NB4 (cell line): ENCODE results near the gene CCM2.

Experiments used
- DNase-seq: peaks from one replicate; pipeline ENCODE4 v3.0.0; 2010; ENCODE audit warnings: low read depth
- H3K4me3 ChIP-seq: one replicate; pipeline ENCODE4 v1.5.1; 2011; ENCODE audit warnings: mild to moderate bottlenecking, low read depth, low read length, moderate library complexity
- MYC ChIP-seq: IDR thresholded peaks from 2 replicates; pipeline ENCODE4 v1.6.1; 2011; ENCODE audit warnings: low read depth, low read length
- POLR2A ChIP-seq: IDR thresholded peaks from 2 replicates; pipeline ENCODE4 v1.6.1; 2011; ENCODE audit warnings: mild to moderate bottlenecking; ENCODE audit not compliant: insufficient read length; ENCODE audit errors: extremely low read depth
- TF ChIP-seq, protein P1 (sequence below): IDR thresholded peaks from 2 replicates; pipeline ENCODE4 v1.6.1; 2011; ENCODE audit warnings: low read depth, low read length
- TF ChIP-seq, protein P2 (sequence below): IDR thresholded peaks from one replicate; pipeline ENCODE4 v1.5.1; 2012; ENCODE audit warnings: low read depth, low read length

The CCM2 gene

DNA sequence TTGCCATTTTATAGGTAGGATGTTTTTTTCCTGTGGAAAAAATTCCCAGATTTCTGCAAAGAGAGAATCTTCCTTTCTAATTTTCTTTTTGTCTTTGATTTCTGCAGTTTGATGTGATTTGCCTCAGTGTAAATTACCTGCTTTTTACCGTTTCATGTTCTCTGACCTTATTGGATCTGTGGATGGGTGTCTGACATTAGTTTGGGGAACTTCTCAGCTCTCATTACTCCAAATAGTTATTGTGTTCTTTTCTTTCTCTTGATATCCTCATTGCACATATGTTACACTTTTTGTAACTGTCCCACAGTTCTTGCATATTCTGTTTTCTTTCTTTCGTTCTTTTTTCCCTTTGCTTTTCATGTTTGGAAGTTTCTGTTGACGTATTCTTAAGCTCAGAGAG is 60.3 kb downstream of the CCM2 start:
- TF ChIP-seq POLR2A: no peak
- TF ChIP-seq, protein P1, sequence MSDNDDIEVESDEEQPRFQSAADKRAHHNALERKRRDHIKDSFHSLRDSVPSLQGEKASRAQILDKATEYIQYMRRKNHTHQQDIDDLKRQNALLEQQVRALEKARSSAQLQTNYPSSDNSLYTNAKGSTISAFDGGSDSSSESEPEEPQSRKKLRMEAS: no peak
- no peak for TF ChIP-seq MYC
- TF ChIP-seq, protein P2, sequence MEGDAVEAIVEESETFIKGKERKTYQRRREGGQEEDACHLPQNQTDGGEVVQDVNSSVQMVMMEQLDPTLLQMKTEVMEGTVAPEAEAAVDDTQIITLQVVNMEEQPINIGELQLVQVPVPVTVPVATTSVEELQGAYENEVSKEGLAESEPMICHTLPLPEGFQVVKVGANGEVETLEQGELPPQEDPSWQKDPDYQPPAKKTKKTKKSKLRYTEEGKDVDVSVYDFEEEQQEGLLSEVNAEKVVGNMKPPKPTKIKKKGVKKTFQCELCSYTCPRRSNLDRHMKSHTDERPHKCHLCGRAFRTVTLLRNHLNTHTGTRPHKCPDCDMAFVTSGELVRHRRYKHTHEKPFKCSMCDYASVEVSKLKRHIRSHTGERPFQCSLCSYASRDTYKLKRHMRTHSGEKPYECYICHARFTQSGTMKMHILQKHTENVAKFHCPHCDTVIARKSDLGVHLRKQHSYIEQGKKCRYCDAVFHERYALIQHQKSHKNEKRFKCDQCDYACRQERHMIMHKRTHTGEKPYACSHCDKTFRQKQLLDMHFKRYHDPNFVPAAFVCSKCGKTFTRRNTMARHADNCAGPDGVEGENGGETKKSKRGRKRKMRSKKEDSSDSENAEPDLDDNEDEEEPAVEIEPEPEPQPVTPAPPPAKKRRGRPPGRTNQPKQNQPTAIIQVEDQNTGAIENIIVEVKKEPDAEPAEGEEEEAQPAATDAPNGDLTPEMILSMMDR: no peak
- DNase-seq: no peak
- H3K4me3 ChIP-seq: no peak overlapping the region

DNA sequence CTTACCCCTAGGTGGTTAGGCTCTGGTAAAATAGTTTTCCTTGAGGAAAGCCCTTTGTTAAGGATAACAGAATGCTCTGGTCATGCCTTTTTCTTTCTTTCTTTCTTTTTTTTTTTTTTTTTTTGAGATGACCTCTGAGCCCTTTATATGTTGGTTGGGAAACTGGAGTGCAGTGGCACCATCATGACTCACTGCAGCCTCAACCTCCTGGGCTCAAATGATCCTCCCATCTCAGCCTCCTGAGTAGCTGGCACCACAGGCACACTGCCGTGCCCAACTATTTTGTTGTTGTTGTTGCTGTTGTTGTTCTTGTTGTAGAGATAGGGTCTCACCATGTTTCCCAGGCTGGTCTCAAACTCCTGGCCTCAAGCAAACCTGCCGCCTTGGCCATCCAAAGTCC is 61.4 kb downstream of the CCM2 start:
- TF ChIP-seq, protein P1: no peak
- TF ChIP-seq, protein P2: no peak
- no peak for TF ChIP-seq MYC
- TF ChIP-seq POLR2A: no peak
- DNase-seq: no peak
- no peak overlapping the region for H3K4me3 ChIP-seq

DNA sequence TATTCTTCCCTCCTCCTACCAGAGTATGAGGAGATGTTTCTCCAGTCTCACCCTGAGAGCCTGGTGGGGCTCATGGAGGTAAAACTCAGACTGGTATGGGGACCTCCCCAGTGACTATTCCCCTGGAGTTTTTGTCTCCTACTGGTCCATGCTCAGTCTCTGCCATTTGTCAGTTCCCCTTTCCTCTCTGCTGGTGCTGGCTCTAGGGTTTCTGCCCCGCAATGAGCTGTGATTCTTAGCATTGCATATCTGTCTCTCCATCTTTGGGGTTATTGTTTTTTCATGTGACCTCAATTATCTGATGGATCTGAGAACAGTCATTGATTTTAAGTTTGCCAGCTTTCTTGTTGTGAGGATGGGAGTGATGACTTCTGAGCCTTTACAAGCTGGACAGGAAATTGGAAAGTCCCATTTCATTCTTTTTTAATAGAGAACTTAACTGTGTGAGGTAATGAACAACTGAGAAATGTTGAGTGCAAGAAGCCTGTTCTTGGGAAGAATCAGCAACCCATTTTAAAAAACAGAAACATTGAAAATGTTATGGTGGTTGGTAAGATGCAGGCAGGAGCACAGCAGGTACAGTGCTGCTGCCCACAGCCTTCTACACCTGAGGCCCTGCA is 61.9 kb downstream of the CCM2 start:
- DNase-seq: no peak
- H3K4me3 ChIP-seq: no peak overlapping the region
- TF ChIP-seq, protein P1: no peak
- TF ChIP-seq POLR2A (no peak), MYC (no peak)
- TF ChIP-seq, protein P2: no peak

DNA sequence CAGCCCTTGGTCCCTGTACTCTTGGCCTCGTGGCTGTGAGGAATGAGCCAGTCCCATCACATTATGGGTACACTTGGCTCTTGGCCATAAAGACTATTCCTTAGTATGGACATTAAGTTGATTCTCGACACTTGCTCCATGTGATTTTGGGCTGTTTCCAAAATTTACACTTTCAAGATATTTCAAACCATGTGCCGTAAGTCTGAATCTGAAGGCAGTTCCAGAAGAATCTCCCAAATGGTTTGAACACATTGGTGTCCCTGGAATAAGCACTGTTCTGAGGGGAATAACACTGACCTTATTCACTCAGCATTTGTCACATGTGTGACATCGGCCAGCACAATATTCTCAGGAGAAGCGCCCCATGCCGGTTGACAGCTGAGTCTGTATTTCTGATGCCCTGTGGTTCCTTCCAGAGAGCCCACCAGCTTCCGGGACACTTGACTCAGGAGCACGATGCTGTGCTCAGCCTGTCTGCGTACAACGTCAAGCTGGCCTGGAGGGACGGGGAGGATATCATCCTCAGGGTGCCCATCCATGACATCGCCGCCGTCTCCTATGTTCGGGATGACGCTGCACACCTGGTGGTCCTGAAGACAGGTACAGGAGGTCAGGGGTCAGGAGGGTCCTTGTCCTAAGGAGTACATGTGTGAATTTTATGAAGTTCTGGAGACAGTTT is 64.2 kb downstream of the CCM2 start:
- no peak overlapping the region for H3K4me3 ChIP-seq
- TF ChIP-seq POLR2A (no peak), MYC (no peak)
- TF ChIP-seq, protein P1: no peak; the same call in 1 of the 2 replicates
- TF ChIP-seq, protein P2: no peak
- DNase-seq: no peak

DNA sequence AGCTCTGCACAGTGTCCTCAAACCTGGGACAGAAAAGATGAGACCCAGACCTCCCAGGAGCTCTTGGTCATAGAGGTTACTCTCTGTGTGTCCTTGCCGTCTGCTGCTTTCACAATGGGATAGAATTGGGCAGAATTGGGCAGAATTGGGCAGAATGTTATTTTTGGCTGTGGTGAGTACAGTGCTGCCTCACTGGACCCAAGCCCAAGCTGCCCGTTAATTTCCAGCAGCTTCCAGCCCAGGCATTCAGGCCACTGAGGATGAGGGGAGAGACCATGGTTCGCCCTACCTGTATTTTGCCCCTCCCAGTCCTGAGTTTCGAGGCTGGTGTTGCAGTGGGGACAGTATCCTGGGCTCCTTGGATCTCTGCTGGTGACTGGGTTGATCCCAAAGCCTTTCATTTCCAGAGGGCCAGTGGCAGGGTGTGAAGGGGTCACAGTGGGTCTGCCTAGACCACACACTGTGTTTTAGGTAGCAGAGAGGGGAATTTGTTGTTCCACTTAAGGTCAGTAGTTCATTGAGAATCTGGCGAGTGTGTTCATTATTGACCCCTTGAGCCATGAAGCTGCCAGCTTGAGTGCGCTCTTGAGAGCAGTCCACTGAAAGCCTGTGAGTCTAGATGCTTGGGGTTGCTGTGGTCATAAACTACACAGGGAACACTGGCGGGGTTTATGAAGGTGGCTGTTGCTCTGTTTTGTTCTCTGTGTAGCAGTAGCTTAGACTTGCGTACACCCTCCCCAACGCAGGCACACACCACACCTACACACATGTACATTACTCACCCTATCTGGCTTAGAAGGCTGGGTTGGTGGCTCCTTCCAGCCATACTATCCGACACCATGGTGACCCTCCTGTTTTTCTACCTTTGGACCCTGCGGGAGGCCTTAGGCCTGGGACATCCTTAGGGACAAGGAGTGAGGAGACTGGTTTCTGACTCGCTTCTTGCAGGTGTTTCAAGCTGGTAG is 65.3 kb downstream of the CCM2 start:
- no peak overlapping the region for H3K4me3 ChIP-seq
- no peak for DNase-seq
- TF ChIP-seq POLR2A (no peak), MYC (no peak)
- TF ChIP-seq, protein P1: no peak
- TF ChIP-seq, protein P2: no peak
